Stimulated activated CD8-positive, alpha-beta memory T cell treated with anti-CD3 and anti-CD28 coated beads, Interleukin-2, amount 100 ng/mL, for 48 hours (primary cell): Measurements from ENCODE around the gene PLK4.
A peak's percentile ranks its signal among the peaks of the same experiment; 100 is the strongest.
"Not testable (repeated sequence)": the region's sequence is repeated elsewhere in the genome, so short reads cannot be mapped to it uniquely, and the experiment has no call there.

ENCODE experiments used
- DNase-seq, 2 donors: peaks; one replicate each; pipeline ENCODE4 v3.0.0-alpha.2; 2020; ENCODE audit warnings: low read depth in 2 of 2

The PLK4 gene

DNA sequence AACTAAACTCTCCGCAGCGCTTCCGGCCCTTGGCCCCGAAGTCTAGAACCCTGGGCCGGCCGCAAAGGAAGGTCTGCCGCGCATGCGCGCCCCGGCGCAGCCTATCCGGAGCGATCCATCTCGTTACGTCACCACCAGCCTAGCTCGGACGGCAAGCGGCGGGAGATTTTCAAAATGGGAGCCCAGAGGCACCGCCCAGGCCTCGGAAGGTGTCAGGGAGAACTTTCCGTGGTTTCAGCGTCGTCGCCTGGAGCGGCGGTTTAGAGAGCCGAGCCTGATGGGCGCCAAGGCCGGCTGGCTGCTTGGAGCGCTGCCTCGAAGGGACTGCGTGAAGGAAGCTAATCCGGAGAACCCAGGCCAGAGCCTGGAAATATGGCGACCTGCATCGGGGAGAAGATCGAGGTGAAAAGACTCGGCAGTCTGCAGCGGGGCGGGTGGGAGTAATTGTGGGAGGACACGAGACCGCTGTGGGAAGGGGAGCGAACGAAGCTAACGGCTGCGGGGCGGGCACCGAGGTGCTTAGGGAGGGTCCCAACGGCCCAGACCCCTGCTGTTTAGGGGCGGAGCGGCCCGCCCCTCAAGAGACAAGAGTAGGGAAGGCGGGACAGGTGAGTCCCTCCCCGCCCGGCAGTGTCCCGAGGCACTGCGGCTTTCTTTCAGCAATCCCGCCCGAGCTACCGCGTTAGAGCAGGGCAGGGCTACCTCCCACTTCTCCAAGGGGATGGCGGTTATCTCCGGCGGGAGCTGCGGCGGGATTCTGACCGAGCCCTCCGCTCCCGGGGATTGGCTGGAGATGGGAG, at the start of gene PLK4:
TSS of gene PLK4 (plus strand) at position 131 of the 800 bp plus-strand sequence. CDS start at position 373, 242 bp downstream.
- DNase-seq: peak; percentile 93

- no peak for DNase-seq
These were observed 48.1 kb upstream of the PLK4 start for GRCh38 chr4:127832585-127832984.

GRCh38 chr4:127843704-127844600, 36.7 kb upstream of the PLK4 start:
- DNase-seq: no peak

DNA sequence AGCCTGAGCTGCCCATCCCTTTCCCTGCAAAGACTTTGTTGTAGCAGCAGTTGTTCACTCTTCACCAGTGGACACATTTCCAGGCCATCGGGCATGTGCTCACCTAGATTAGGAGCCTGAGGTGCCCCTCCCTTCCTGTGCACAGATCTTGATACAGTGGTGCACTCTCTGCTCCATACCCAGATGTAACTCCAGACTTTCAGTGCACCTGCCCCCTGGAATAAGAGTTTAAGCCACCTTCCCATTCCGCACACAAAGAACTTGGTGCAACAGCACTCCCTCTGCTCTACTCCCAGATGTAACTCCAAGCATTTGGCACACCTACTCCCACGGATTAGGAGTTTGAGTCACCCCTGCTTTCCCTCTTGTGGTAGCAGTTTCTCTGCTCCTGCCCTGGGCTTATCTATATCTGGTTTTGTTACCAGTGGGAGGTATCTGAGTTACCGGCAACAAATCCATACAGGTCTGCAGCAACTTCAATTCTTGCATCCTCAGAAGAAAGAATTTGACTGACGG, 36.0 kb upstream of the PLK4 start:
- DNase-seq: no peak

DNA sequence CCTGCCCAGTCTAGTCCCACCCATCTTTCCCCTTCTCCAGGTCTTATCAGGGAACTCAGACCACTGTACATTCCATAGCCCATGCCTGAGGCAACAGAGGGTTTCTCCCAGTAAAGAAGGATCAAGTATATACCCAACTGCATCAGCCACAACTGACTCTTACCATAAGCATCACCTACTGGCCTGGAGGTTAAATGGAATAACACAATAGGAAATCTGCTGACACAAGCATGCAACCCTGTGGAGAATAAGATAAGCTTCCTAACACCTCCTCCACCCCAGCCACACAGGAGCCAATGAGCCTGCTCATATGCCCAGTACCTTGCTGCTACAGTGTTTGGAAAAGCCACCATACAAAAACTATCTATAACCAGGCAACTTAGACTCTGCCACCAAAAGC, 34.6 kb upstream of the PLK4 start:
- no peak for DNase-seq

DNA sequence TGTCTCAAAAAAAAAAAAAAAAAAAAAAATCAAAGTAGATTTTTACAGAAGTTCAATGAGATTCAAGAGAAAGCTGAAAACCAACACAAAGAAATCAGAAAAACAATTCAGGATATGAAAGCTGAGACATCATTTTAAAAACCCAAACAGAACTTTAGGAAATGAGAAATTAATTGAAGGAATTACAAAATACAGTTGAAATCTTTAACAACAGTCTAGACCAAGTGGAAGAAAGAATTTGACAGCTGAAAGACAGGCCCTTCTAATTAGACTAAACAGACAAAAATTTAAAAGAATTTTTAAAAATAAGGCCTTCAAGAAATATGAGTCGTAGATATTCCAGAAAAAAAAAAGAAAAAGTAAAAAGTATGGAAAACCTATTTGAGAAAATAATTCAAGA, 33.9 kb upstream of the PLK4 start:
- DNase-seq: no peak

GRCh38 chr4:127849505-127850234, 31.0 kb upstream of the PLK4 start:
- DNase-seq: no peak

- DNase-seq: no peak
These were observed 28.0 kb upstream of the PLK4 start for GRCh38 chr4:127852661-127853060.

DNA sequence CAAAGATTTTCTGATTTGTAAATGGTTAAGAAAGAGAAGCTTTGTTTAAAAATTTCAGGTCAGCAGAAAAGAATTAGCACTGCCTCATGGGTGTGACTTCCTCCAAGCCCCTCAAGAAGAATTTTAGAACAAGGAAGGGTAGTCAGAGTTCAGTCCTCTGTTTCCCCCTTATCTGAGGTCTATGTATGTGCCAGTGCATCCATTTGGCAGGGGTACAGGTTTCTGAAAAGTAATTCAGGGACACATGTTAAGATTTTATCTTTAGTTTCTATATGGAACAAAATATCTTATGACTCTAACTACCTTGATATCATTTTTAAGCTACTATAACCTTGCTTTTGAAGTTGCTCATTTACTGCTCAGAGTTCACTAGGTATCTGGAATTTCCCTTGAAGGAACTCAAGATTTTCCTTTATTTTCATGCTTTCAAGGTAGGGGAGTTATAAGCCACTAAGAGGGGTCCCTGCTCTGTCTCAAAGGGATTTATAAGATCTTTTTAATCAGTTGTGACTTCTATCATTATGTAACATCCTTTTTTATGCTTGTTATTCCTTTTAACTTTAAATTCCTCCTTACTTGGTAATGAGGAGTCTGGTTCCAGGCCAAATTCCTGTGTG, 24.4 kb upstream of the PLK4 start:
- DNase-seq: no peak

DNA sequence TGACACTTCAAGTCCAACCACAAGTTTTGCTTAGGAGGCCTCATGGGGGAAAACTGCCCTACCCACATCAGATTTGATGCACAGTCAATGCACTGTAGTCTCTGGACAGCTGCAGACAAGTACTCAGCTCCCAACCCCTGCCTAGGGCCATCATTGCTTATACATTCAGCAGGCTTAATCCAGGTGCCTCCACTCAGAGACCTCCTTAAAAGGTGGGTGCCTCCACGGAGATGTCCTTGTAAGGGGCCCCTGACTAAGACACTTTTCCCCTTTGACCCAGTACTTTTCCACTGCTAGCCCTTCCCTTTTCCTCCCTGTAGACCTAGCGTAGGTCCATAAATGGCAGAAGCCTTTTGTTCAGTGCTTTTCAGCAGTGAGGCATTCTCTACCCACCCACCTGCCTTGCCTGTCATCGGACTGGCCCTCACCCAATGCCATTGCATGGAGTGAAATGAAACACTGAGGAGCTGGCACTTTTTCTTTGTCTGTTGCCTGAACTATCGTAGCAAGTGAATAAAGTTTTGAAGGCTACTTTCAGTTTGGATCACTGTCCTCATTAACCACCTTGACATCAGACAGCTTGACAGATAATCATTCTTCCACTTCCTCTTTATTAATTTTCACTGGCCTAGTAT, 23.8 kb upstream of the PLK4 start:
- no peak for DNase-seq

DNA sequence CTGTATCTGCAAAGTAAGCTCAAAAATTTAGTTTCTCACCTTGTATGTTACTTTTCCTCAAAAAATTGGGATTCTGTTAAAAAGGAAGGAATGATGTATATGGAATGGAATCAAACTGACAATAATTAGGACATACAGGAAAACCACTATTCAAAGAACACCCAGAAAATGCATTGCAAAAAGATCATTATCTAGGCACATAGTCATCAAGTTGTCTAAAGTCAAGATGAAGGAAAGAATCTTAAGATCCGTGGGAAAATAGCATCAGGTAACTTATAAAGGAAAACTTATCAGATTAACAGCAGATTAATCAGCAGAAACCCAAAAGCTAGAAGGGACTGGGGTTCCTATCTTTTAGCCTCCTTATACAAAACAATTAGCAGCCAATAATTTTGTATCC, 23.1 kb upstream of the PLK4 start:
- no peak for DNase-seq

GRCh38 chr4:127868196-127868595, 12.5 kb upstream of the PLK4 start:
- no peak for DNase-seq

- no peak for DNase-seq
These were observed 10.4 kb upstream of the PLK4 start for GRCh38 chr4:127870281-127870680.

- DNase-seq: no peak
These were observed 10.0 kb upstream of the PLK4 start for GRCh38 chr4:127870688-127871087.

- no peak for DNase-seq
These were observed 4.9 kb upstream of the PLK4 start for GRCh38 chr4:127875791-127876190.

DNA sequence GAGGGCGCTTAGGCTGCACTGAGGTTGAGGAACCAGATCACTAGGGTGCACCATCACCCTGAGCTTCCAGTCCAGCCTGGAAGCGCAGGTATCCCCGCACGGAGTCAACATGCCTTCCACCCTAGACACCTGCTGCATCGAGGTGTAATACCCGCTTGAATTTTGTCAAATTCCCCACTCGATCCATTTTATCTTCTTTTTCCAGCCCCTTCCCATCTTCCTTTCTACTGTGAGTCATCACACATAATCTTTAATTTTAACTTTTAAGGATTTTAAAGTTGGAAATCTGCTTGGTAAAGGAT, 821 bp downstream of the PLK4 start:
- DNase-seq: no peak

- no peak for DNase-seq
These were observed 7.9 kb downstream of the PLK4 start for GRCh38 chr4:127888559-127888958.

DNA sequence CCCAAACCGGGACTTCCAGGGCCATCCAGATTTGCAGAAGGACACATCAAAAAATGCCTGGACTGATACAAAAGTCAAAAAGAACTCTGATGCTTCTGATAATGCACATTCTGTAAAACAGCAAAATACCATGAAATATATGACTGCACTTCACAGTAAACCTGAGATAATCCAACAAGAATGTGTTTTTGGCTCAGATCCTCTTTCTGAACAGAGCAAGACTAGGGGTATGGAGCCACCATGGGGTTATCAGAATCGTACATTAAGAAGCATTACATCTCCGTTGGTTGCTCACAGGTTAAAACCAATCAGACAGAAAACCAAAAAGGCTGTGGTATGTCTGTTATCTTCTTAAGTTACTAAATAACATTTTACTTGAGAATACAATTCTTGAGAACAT, 9.2 kb downstream of the PLK4 start:
- no peak for DNase-seq

DNA sequence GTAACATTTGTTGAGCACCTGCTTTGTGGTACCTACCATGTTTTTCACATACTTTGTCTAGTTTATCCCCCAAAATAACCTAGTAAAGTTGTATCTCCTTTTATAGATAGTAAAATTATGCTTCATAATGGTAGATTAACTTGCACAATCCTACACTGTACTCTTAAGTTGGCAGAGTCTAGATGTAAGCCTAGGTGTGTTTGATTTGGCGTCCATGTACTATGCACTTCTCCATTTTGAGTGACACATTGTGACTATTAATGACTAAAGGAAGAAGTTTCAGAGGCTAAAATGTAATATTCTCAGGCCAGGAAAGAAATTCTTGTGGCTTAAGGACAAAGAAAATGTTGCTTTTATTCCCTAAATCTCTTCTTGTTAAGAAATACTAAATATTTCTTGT, 15.4 kb downstream of the PLK4 start:
- DNase-seq: no peak

- DNase-seq: no peak
These were observed 15.8 kb downstream of the PLK4 start for GRCh38 chr4:127896528-127896927.

DNA sequence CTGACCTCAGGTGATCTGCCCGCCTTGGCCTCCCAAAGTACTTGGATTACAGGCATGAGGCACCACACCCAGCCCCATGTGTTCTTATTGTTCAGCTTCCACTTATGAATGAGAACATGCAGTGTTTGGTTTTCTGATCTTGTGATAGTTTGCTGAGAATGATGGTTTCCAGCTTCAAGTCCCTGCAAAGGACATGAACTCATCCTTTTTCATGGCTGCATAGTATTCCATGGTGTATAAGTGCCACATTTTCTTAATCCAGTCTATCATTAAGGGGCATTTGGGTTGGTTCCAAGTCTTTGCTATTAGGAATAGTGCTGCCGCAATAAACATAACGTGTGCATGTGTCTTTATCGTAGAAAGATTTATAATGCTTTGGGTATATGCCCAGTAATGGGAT, 19.0 kb downstream of the PLK4 start:
- not testable (repeated sequence) for DNase-seq
